ENCODE data around the gene ERP29.

Gene ERP29

DNA sequence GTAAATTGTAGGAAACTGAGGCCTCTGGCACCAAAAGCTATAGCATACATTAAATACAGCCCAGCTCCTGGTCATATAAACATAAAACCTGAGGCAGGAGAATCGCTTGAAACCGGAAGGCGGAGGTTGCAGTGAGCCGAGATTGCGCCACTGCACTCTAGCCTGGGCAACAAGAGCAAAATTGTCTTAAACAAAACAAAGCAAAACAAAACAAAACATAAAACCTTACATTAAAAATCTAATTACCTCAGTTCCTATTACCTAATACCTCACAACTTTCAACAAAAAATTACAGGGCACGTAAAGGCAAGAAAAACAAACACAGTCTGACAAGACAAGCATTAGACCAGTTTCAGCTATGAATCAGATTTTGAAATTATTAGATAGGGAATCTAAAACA, 36.9 kb upstream of the ERP29 start:
- H3K4me1 ChIP-seq (ENCODE audit: control insufficient read depth in 2 of 2, insufficient read depth in 1 of 2, low read depth in 1 of 2, low read length in 2 of 2): no peaks in the 10 kb centered on the region
- no peak overlapping the region for H3K9ac ChIP-seq (ENCODE audit: low read depth, low read length, poor library complexity)
- H2BK5ac ChIP-seq (ENCODE audit: low read length): no peak overlapping the region
- H3K18ac ChIP-seq (ENCODE audit: low read length): no peak overlapping the region
- no peak overlapping the region for H3K4ac ChIP-seq (ENCODE audit: low read length)
- no peak for DNase-seq (ENCODE audit: low spot score)
- H3K79me1 ChIP-seq (ENCODE audit: low read depth, low read length): no peaks in the 10 kb centered on the region
- no peak overlapping the region for H3K4me2 ChIP-seq (ENCODE audit: insufficient read depth, low read length, poor library complexity, severe bottlenecking)
- no peak overlapping the region for H2BK15ac ChIP-seq (ENCODE audit: low read length)
- WGBS, 2 donors (ENCODE audit: extremely low coverage in 2 of 2, insufficient read length in 2 of 2, insufficient replicate concordance in 1 of 2): no CpG with 5 or more reads among the region's 6 CpGs
- H3K36me3 ChIP-seq (replicated peaks in 1 of 2; ENCODE audit: control insufficient read depth in 2 of 2, insufficient read depth in 2 of 2, low read length in 2 of 2): peaks cover 0 to 9% of the 10 kb centered on the region in 2 donors
- peaks cover 0 to under 1% of the 10 kb centered on the region in 2 donors for H3K9me3 ChIP-seq (replicated peaks in 1 of 2; ENCODE audit: control insufficient read depth in 2 of 2, insufficient read depth in 1 of 2, low read depth in 1 of 2, low read length in 2 of 2)
- no peak overlapping the region for H3K27ac ChIP-seq (replicated peaks; ENCODE audit: low read length)
- no peak overlapping the region for H3K14ac ChIP-seq (ENCODE audit: low read length)
- no peak overlapping the region for H2AFZ ChIP-seq (ENCODE audit: low read length)
- H2BK12ac ChIP-seq (ENCODE audit: low read length): no peak overlapping the region
- H2AK5ac ChIP-seq (ENCODE audit: low read depth, low read length): no peak overlapping the region
- no peaks in the 10 kb centered on the region for H3K27me3 ChIP-seq (ENCODE audit: control insufficient read depth in 3 of 3, insufficient read depth in 3 of 3, low read depth in 1 of 3, low read length in 3 of 3)
- H2BK120ac ChIP-seq (ENCODE audit: low read depth, low read length): no peak overlapping the region
- H3K4me3 ChIP-seq (ENCODE audit: low read length in 2 of 2): no peak overlapping the region
- no peak overlapping the region for H4K91ac ChIP-seq (ENCODE audit: low read depth, low read length, poor library complexity)
- no peak overlapping the region for H4K8ac ChIP-seq (ENCODE audit: low read depth, low read length)
- no peak overlapping the region for H3K23ac ChIP-seq (ENCODE audit: low read depth, low read length, poor library complexity)

GRCh38 chr12:111976860-111977259, 36.4 kb upstream of the ERP29 start:
- Histone ChIP-seq H3K36me3 (replicated peaks in 1 of 2; ENCODE audit: control insufficient read depth in 2 of 2, insufficient read depth in 2 of 2, low read length in 2 of 2) (peaks cover 0 to 9% of the 10 kb centered on the region in 2 donors), H3K4me2 (ENCODE audit: insufficient read depth, low read length, poor library complexity, severe bottlenecking) (no peak overlapping the region), H3K18ac (ENCODE audit: low read length) (no peak overlapping the region), H2BK5ac (ENCODE audit: low read length) (no peak overlapping the region), H4K91ac (ENCODE audit: low read depth, low read length, poor library complexity) (no peak overlapping the region), H4K8ac (ENCODE audit: low read depth, low read length) (no peak overlapping the region), H3K14ac (ENCODE audit: low read length) (no peak overlapping the region), H2BK12ac (ENCODE audit: low read length) (no peak overlapping the region), H2AK5ac (ENCODE audit: low read depth, low read length) (no peak overlapping the region), H3K9me3 (replicated peaks in 1 of 2; ENCODE audit: control insufficient read depth in 2 of 2, insufficient read depth in 1 of 2, low read depth in 1 of 2, low read length in 2 of 2) (no peaks in the 10 kb centered on the region), H3K4me3 (ENCODE audit: low read length in 2 of 2) (no peak overlapping the region), H3K4ac (ENCODE audit: low read length) (no peak overlapping the region), H2BK15ac (ENCODE audit: low read length) (no peak overlapping the region), H3K9ac (ENCODE audit: low read depth, low read length, poor library complexity) (no peak overlapping the region), H3K4me1 (ENCODE audit: control insufficient read depth in 2 of 2, insufficient read depth in 1 of 2, low read depth in 1 of 2, low read length in 2 of 2) (no peaks in the 10 kb centered on the region), H2AFZ (ENCODE audit: low read length) (no peak overlapping the region), H2BK120ac (ENCODE audit: low read depth, low read length) (no peak overlapping the region), H3K23ac (ENCODE audit: low read depth, low read length, poor library complexity) (no peak overlapping the region), H3K79me1 (ENCODE audit: low read depth, low read length) (no peaks in the 10 kb centered on the region), H3K27ac (replicated peaks; ENCODE audit: low read length) (no peak overlapping the region), H3K27me3 (ENCODE audit: control insufficient read depth in 3 of 3, insufficient read depth in 3 of 3, low read depth in 1 of 3, low read length in 3 of 3) (no peaks in the 10 kb centered on the region)
- DNase-seq (ENCODE audit: low spot score): no peak

- H3K4me2 ChIP-seq (ENCODE audit: insufficient read depth, low read length, poor library complexity, severe bottlenecking): no peak overlapping the region
- no peak overlapping the region for H2AFZ ChIP-seq (ENCODE audit: low read length)
- no peak overlapping the region for H2AK5ac ChIP-seq (ENCODE audit: low read depth, low read length)
- no peak overlapping the region for H4K91ac ChIP-seq (ENCODE audit: low read depth, low read length, poor library complexity)
- H4K8ac ChIP-seq (ENCODE audit: low read depth, low read length): no peak overlapping the region
- no peaks in the 10 kb centered on the region for H3K27me3 ChIP-seq (ENCODE audit: control insufficient read depth in 3 of 3, insufficient read depth in 3 of 3, low read depth in 1 of 3, low read length in 3 of 3)
- H3K4ac ChIP-seq (ENCODE audit: low read length): no peak overlapping the region
- no peak overlapping the region for H3K9ac ChIP-seq (ENCODE audit: low read depth, low read length, poor library complexity)
- no peak overlapping the region for H3K23ac ChIP-seq (ENCODE audit: low read depth, low read length, poor library complexity)
- no peak overlapping the region for H2BK5ac ChIP-seq (ENCODE audit: low read length)
- H3K18ac ChIP-seq (ENCODE audit: low read length): no peak overlapping the region
- H2BK12ac ChIP-seq (ENCODE audit: low read length): no peak overlapping the region
- no peak overlapping the region for H3K4me3 ChIP-seq (ENCODE audit: low read length in 2 of 2)
- H3K79me1 ChIP-seq (ENCODE audit: low read depth, low read length): no peaks in the 10 kb centered on the region
- H2BK120ac ChIP-seq (ENCODE audit: low read depth, low read length): no peak overlapping the region
- H3K27ac ChIP-seq (replicated peaks; ENCODE audit: low read length): no peak overlapping the region
- no peaks in the 10 kb centered on the region for H3K9me3 ChIP-seq (replicated peaks in 1 of 2; ENCODE audit: control insufficient read depth in 2 of 2, insufficient read depth in 1 of 2, low read depth in 1 of 2, low read length in 2 of 2)
- H2BK15ac ChIP-seq (ENCODE audit: low read length): no peak overlapping the region
- no peak overlapping the region for H3K14ac ChIP-seq (ENCODE audit: low read length)
- DNase-seq (ENCODE audit: low spot score): no peak
- H3K36me3 ChIP-seq (replicated peaks in 1 of 2; ENCODE audit: control insufficient read depth in 2 of 2, insufficient read depth in 2 of 2, low read length in 2 of 2): peaks cover 0 to 4% of the 10 kb centered on the region in 2 donors
- no peaks in the 10 kb centered on the region for H3K4me1 ChIP-seq (ENCODE audit: control insufficient read depth in 2 of 2, insufficient read depth in 1 of 2, low read depth in 1 of 2, low read length in 2 of 2)
These were observed 34.7 kb upstream of the ERP29 start for GRCh38 chr12:111978545-111978944.

GRCh38 chr12:111980598-111980997, 32.6 kb upstream of the ERP29 start:
- no peak overlapping the region for H3K4me2 ChIP-seq (ENCODE audit: insufficient read depth, low read length, poor library complexity, severe bottlenecking)
- no CpG with 5 or more reads among the region's 5 CpGs for WGBS, 2 donors (ENCODE audit: extremely low coverage in 2 of 2, insufficient read length in 2 of 2, insufficient replicate concordance in 1 of 2)
- H3K18ac ChIP-seq (ENCODE audit: low read length): no peak overlapping the region
- no peak overlapping the region for H2BK12ac ChIP-seq (ENCODE audit: low read length)
- H3K4me1 ChIP-seq (ENCODE audit: control insufficient read depth in 2 of 2, insufficient read depth in 1 of 2, low read depth in 1 of 2, low read length in 2 of 2): no peaks in the 10 kb centered on the region
- H3K27me3 ChIP-seq (ENCODE audit: control insufficient read depth in 3 of 3, insufficient read depth in 3 of 3, low read depth in 1 of 3, low read length in 3 of 3): no peaks in the 10 kb centered on the region
- H3K9ac ChIP-seq (ENCODE audit: low read depth, low read length, poor library complexity): no peak overlapping the region
- H3K9me3 ChIP-seq (replicated peaks in 1 of 2; ENCODE audit: control insufficient read depth in 2 of 2, insufficient read depth in 1 of 2, low read depth in 1 of 2, low read length in 2 of 2): no peaks in the 10 kb centered on the region
- no peak overlapping the region for H3K4ac ChIP-seq (ENCODE audit: low read length)
- no peak overlapping the region for H4K91ac ChIP-seq (ENCODE audit: low read depth, low read length, poor library complexity)
- H3K36me3 ChIP-seq (replicated peaks in 1 of 2; ENCODE audit: control insufficient read depth in 2 of 2, insufficient read depth in 2 of 2, low read length in 2 of 2): peaks cover 0 to 4% of the 10 kb centered on the region in 2 donors
- no peak overlapping the region for H3K23ac ChIP-seq (ENCODE audit: low read depth, low read length, poor library complexity)
- H4K8ac ChIP-seq (ENCODE audit: low read depth, low read length): no peak overlapping the region
- no peak overlapping the region for H3K14ac ChIP-seq (ENCODE audit: low read length)
- no peaks in the 10 kb centered on the region for H3K79me1 ChIP-seq (ENCODE audit: low read depth, low read length)
- no peak for DNase-seq (ENCODE audit: low spot score)
- H3K4me3 ChIP-seq (ENCODE audit: low read length in 2 of 2): no peak overlapping the region
- H2BK120ac ChIP-seq (ENCODE audit: low read depth, low read length): no peak overlapping the region
- no peak overlapping the region for H2AK5ac ChIP-seq (ENCODE audit: low read depth, low read length)
- no peak overlapping the region for H2BK5ac ChIP-seq (ENCODE audit: low read length)
- H3K27ac ChIP-seq (replicated peaks; ENCODE audit: low read length): no peak overlapping the region
- H2AFZ ChIP-seq (ENCODE audit: low read length): no peak overlapping the region
- H2BK15ac ChIP-seq (ENCODE audit: low read length): no peak overlapping the region
